SU-DHL-6 (cell line): ENCODE measurements around the gene KIR3DL3.

ENCODE experiments used
- CTCF ChIP-seq: fragments of 200-600 bp; sonication (generic); IDR thresholded peaks from one replicate; pipeline ENCODE4 v1.5.1; 2017; ENCODE audit warnings: antibody characterized with exemption, mild to moderate bottlenecking, low read length, moderate library complexity; ENCODE audit not compliant: insufficient read depth, poor library complexity, severe bottlenecking
- EZH2phosphoT487 ChIP-seq: fragments of 200-600 bp; sonication (generic), shearing (Covaris generic); conservative IDR thresholded peaks from 2 replicates; pipeline ENCODE4 v1.6.1; 2018; ENCODE audit warnings: mild to moderate bottlenecking, antibody characterized with exemption, low read length, moderate library complexity, mixed read lengths

DNA sequence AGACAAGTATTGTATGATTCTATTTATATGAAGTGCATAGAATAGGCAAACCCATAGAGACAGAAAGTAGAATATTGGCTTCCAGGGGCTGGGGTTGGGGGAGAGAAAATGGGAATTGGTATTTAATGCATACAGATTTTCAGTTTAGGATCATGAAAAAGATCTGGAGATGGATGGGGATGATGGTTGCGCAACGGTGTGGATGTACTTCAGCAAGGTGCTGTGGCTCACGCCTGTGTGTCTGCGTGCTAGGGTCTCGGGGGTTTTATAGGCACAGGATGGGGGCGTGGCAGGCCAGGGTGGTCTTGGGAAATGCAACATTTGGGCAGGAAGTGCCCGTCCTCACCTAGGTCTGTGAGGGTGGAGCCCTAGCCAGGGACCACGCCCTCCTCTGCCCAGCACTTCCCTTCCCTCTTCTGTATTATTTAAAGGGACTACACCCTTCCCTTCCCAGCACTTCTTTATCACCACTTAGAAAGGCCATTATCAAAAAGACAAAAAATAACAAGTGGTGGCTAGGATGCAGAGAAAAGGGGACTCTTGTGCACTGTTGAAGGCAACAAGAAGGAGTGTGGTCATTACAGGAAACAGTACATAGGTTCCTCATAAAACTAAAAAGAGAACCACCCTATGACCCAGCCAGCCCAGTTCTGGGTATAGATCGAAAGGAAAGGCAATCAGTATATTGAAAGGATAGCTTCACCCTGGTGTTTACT is 32.5 kb upstream of the KIR3DL3 start:
- TF ChIP-seq CTCF: no peak
- TF ChIP-seq EZH2phosphoT487: no peak
